ENCODE results near the gene C8B.

The C8B gene

GRCh38 chr1:56922070-56922469 lies 43.7 kb downstream of the C8B start:
- no peaks in the 10 kb centered on the region for H3K9me3 ChIP-seq (ENCODE audit: control insufficient read depth, low read length)
- no peaks in the 10 kb centered on the region for H3K79me2 ChIP-seq
- H3K9ac ChIP-seq: no peak overlapping the region

GRCh38 chr1:56921479-56921878 lies 44.3 kb downstream of the C8B start:
- Histone ChIP-seq H3K4me3 (ENCODE audit: low read depth, low read length) (no peak overlapping the region), H3K27me3 (ENCODE audit: control insufficient read depth, insufficient read depth, low read length) (no peaks in the 10 kb centered on the region), H3K9ac (no peak overlapping the region), H3K79me2 (no peaks in the 10 kb centered on the region), H3K4me1 (no peaks in the 10 kb centered on the region), H3K36me3 (ENCODE audit: control insufficient read depth, insufficient read depth, low read length) (no peaks in the 10 kb centered on the region), H3K4me2 (ENCODE audit: low read length) (no peak overlapping the region), H3K27ac (no peak overlapping the region), H3K9me3 (ENCODE audit: control insufficient read depth, low read length) (no peaks in the 10 kb centered on the region), H2AFZ (no peak overlapping the region)
- no peak for TF ChIP-seq CTCF (IDR thresholded peaks at IDR 0.05)

More at GRCh38 chr1:56922070-56922469, 43.7 kb downstream of the C8B start:
- Histone ChIP-seq H3K4me2 (ENCODE audit: low read length) (no peak overlapping the region), H3K4me3 (ENCODE audit: low read depth, low read length) (no peak overlapping the region), H3K27me3 (ENCODE audit: control insufficient read depth, insufficient read depth, low read length) (no peaks in the 10 kb centered on the region), H3K27ac (no peak overlapping the region), H2AFZ (no peak overlapping the region), H3K36me3 (ENCODE audit: control insufficient read depth, insufficient read depth, low read length) (no peaks in the 10 kb centered on the region), H3K4me1 (no peaks in the 10 kb centered on the region)
- TF ChIP-seq CTCF (IDR thresholded peaks at IDR 0.05): no peak

- Histone ChIP-seq H3K4me3 (ENCODE audit: low read depth, low read length) (no peak overlapping the region), H3K27ac (no peak overlapping the region), H3K9me3 (ENCODE audit: control insufficient read depth, low read length) (no peaks in the 10 kb centered on the region), H3K27me3 (ENCODE audit: control insufficient read depth, insufficient read depth, low read length) (no peaks in the 10 kb centered on the region), H3K79me2 (no peaks in the 10 kb centered on the region), H3K36me3 (ENCODE audit: control insufficient read depth, insufficient read depth, low read length) (no peaks in the 10 kb centered on the region), H2AFZ (no peak overlapping the region), H3K9ac (no peak overlapping the region), H3K4me2 (ENCODE audit: low read length) (no peak overlapping the region), H3K4me1 (no peaks in the 10 kb centered on the region)
- no peak for TF ChIP-seq CTCF (IDR thresholded peaks at IDR 0.05)
These were observed 45.2 kb downstream of the C8B start for GRCh38 chr1:56920591-56921001.

- Histone ChIP-seq H3K9ac (no peak overlapping the region), H3K27ac (no peak overlapping the region), H3K9me3 (ENCODE audit: control insufficient read depth, low read length) (no peaks in the 10 kb centered on the region), H3K4me2 (ENCODE audit: low read length) (no peak overlapping the region), H3K36me3 (ENCODE audit: control insufficient read depth, insufficient read depth, low read length) (no peaks in the 10 kb centered on the region), H3K27me3 (ENCODE audit: control insufficient read depth, insufficient read depth, low read length) (no peaks in the 10 kb centered on the region), H2AFZ (no peak overlapping the region), H3K4me1 (no peaks in the 10 kb centered on the region), H3K79me2 (no peaks in the 10 kb centered on the region), H3K4me3 (ENCODE audit: low read depth, low read length) (no peak overlapping the region)
- no peak for TF ChIP-seq CTCF (IDR thresholded peaks at IDR 0.05)
These were observed 48.5 kb downstream of the C8B start for GRCh38 chr1:56917356-56917755.

GRCh38 chr1:56916630-56917029 lies 49.2 kb downstream of the C8B start:
- no peaks in the 10 kb centered on the region for H3K4me1 ChIP-seq
- H3K27ac ChIP-seq: no peak overlapping the region
- H3K79me2 ChIP-seq: no peaks in the 10 kb centered on the region
- no peaks in the 10 kb centered on the region for H3K9me3 ChIP-seq (ENCODE audit: control insufficient read depth, low read length)
- H3K4me3 ChIP-seq (ENCODE audit: low read depth, low read length): no peak overlapping the region
- H3K27me3 ChIP-seq (ENCODE audit: control insufficient read depth, insufficient read depth, low read length): no peaks in the 10 kb centered on the region
- no peak overlapping the region for H3K4me2 ChIP-seq (ENCODE audit: low read length)
- H2AFZ ChIP-seq: no peak overlapping the region
- H3K9ac ChIP-seq: no peak overlapping the region
- H3K36me3 ChIP-seq (ENCODE audit: control insufficient read depth, insufficient read depth, low read length): no peaks in the 10 kb centered on the region
- TF ChIP-seq CTCF (IDR thresholded peaks at IDR 0.05): no peak
